HCT116 (cell line): ENCODE results near the gene ANGPTL4. TPM values are rescaled to one million over a fixed set of nuclear protein-coding genes. Genes with fewer than 3 reads are reported as not detected.

Experiments
- ATAC-seq: fragments of 200-7000 bp; cut with Tn5 transposase; 2 replicates; pipeline ENCODE4 v1.9.1; 2020; ENCODE audit warnings: mild to moderate bottlenecking, moderate library complexity
- BruUV-seq: library from RNA; stranded (reverse); fragments of 400-500 nt; replicated peaks from 2 replicates; lab custom pipeline; 2021; lab: Mats Ljungman, UMichigan
- CTCF ChIA-PET: fragments of 300-600 bp; sonication (Branson Sonifier 250); formaldehyde crosslinking; loops from one replicate; lab custom pipeline; 2021; ENCODE audit warnings: antibody characterized with exemption; lab: Charles Lee
- POLR2A ChIA-PET: fragments of 300-600, 350-600 bp; sonication (Branson Sonifier 250); formaldehyde crosslinking; loops from one replicate; lab custom pipeline; 2021; ENCODE audit warnings: antibody characterized with exemption; lab: Charles Lee
- RAD21 ChIA-PET, 2 experiments: fragments of 300-600 bp; sonication (Branson Sonifier 250); formaldehyde crosslinking; loops; one replicate each; lab custom pipeline; 2023; ENCODE audit warnings: low total read pairs in 2 of 2; ENCODE audit not compliant: uncharacterized antibody in 2 of 2, unreplicated experiment in 2 of 2, low non-redundant PET in 1 of 2; lab: Charles Lee
- DNase-seq: peaks from one replicate; pipeline ENCODE4 v3.0.0-alpha.2; 2010; ENCODE audit warnings: low read depth, low spot score
- H2AFZ ChIP-seq: fragments of 200-600 bp; shearing (Covaris generic), sonication (generic); 2 replicates; pipeline ENCODE4 v1.6.1; 2017; ENCODE audit warnings: low read depth, mixed run types, mixed read lengths, antibody characterized with exemption, low read length; ENCODE audit not compliant: poor library complexity, severe bottlenecking
- H3K27ac ChIP-seq: 2 replicates; pipeline ENCODE4 v1.5.1; 2012; ENCODE audit warnings: low read depth, low read length
- H3K27me3 ChIP-seq: fragments of 200-600 bp; sonication (generic); 2 replicates; pipeline ENCODE4 v1.6.1; 2016; ENCODE audit warnings: mixed run types, low read length, mixed read lengths; ENCODE audit not compliant: insufficient read depth
- H3K36me3 ChIP-seq, 2 experiments: fragments of 200-500 bp in 1 of 2; fragments of 200-600 bp in 1 of 2; sonication (Bioruptor generic) in 1 of 2; sonication (generic) in 1 of 2; 2 replicates each; pipeline versions ENCODE4 v1.5.1 to v1.6.1; 2014 to 2016; ENCODE audit warnings: low read length in 2 of 2, inconsistent platforms in 1 of 2, mixed read lengths in 1 of 2, mixed run types in 1 of 2; ENCODE audit not compliant: insufficient read depth in 2 of 2, control insufficient read depth in 1 of 2
- H3K4me1 ChIP-seq, 2 experiments: fragments of 200-600 bp in 1 of 2; sonication (generic) in 1 of 2; 2 replicates each; pipeline versions ENCODE4 v1.5.1 to v1.6.1; 2012 to 2017; ENCODE audit warnings: low read length in 2 of 2, inconsistent platforms in 1 of 2, mild to moderate bottlenecking in 1 of 2, mixed read lengths in 1 of 2, mixed run types in 1 of 2, moderate library complexity in 1 of 2; ENCODE audit not compliant: insufficient read depth in 2 of 2, control insufficient read depth in 1 of 2
- H3K4me2 ChIP-seq: fragments of 200-600 bp; sonication (generic); 2 replicates; pipeline ENCODE4 v1.6.1; 2017; ENCODE audit warnings: mixed run types, low read length, mixed read lengths
- H3K4me3 ChIP-seq, 2 experiments: fragments of 200-600 bp in 1 of 2; sonication (generic) in 1 of 2; replicated peaks in 1 of 2; 2 replicates each; pipeline ENCODE4 v1.5.1; 2011 to 2016; ENCODE audit warnings: low read length in 2 of 2, control low read depth in 1 of 2, low read depth in 1 of 2, mild to moderate bottlenecking in 1 of 2, mixed read lengths in 1 of 2, mixed run types in 1 of 2
- H3K79me2 ChIP-seq: fragments of 200-600 bp; sonication (generic); 2 replicates; pipeline ENCODE4 v1.6.1; 2017; ENCODE audit warnings: mild to moderate bottlenecking, mixed run types, low read length, moderate library complexity, mixed read lengths; ENCODE audit not compliant: insufficient read depth
- H3K9ac ChIP-seq: fragments of 200-600 bp; sonication (generic); 2 replicates; pipeline ENCODE4 v1.6.1; 2016; ENCODE audit warnings: low read length, mixed read lengths
- H3K9me2 ChIP-seq: fragments of 200-600 bp; sonication (generic), shearing (Covaris generic); 2 replicates; pipeline ENCODE4 v1.6.1; 2017; ENCODE audit warnings: mixed run types, mild to moderate bottlenecking, moderate library complexity; ENCODE audit not compliant: insufficient read depth
- H3K9me3 ChIP-seq, 2 experiments: fragments of 200-500 bp in 1 of 2; fragments of 200-600 bp in 1 of 2; sonication (Bioruptor generic) in 1 of 2; sonication (generic) in 1 of 2; 2 replicates each; pipeline ENCODE4 v1.6.1; 2014 to 2017; ENCODE audit warnings: low read length in 2 of 2, mixed read lengths in 2 of 2, inconsistent platforms in 1 of 2, low read depth in 1 of 2, mild to moderate bottlenecking in 1 of 2, mixed run types in 1 of 2, moderate library complexity in 1 of 2; ENCODE audit not compliant: control insufficient read depth in 1 of 2, insufficient read depth in 1 of 2
- H4K20me1 ChIP-seq: fragments of 200-600 bp; sonication (generic), shearing (Covaris generic); 2 replicates; pipeline ENCODE4 v1.6.1; 2017; ENCODE audit warnings: mixed run types, mild to moderate bottlenecking, moderate library complexity; ENCODE audit not compliant: insufficient read depth
- CBX3 ChIP-seq: IDR thresholded peaks from 2 replicates; pipeline ENCODE4 v1.6.1; 2012; ENCODE audit warnings: low read depth
- CEBPB ChIP-seq: IDR thresholded peaks from 2 replicates; pipeline ENCODE4 v1.6.1; 2012; ENCODE audit warnings: low read depth
- FOSL1 ChIP-seq: IDR thresholded peaks from 2 replicates; pipeline ENCODE4 v1.6.1; 2012; ENCODE audit warnings: low read depth
- JUND ChIP-seq: IDR thresholded peaks from 2 replicates; pipeline ENCODE4 v1.6.1; 2012
- POLR2AphosphoS5 ChIP-seq: IDR thresholded peaks from 2 replicates; pipeline ENCODE4 v1.6.1; 2011; ENCODE audit warnings: mild to moderate bottlenecking, low read depth, low read length, moderate library complexity
- SP1 ChIP-seq: IDR thresholded peaks from 2 replicates; pipeline ENCODE4 v1.6.1; 2012; ENCODE audit warnings: low read depth
- SRF ChIP-seq: IDR thresholded peaks from 2 replicates; pipeline ENCODE4 v1.6.1; 2012; ENCODE audit warnings: low read depth
- TCF7L2 ChIP-seq: IDR thresholded peaks from 2 replicates; pipeline ENCODE4 v1.7.0; 2011; ENCODE audit warnings: borderline replicate concordance, inconsistent platforms; ENCODE audit not compliant: insufficient read depth, insufficient read length; ENCODE audit errors: extremely low read depth
- YY1 ChIP-seq: IDR thresholded peaks from 2 replicates; pipeline ENCODE4 v1.6.1; 2011; ENCODE audit warnings: low read length, low read depth, moderate library complexity, mild to moderate bottlenecking; ENCODE audit not compliant: insufficient replicate concordance; ENCODE audit errors: extremely low read depth
- ZBTB33 ChIP-seq: IDR thresholded peaks from 2 replicates; pipeline ENCODE4 v1.6.1; 2011; ENCODE audit warnings: mild to moderate bottlenecking, low read length, moderate library complexity; ENCODE audit not compliant: insufficient replicate concordance; ENCODE audit errors: extremely low read depth
- ZFX ChIP-seq: fragments of 450-650 bp; IDR thresholded peaks from 2 replicates; pipeline ENCODE4 v1.6.1; 2017
- intact Hi-C: fragments of 100-400 bp; cut with micrococcal nuclease; formaldehyde crosslinking; loops from 2 replicates; pipeline ENCODE4 v1.10.0; 2022
- total RNA-seq: library from RNA; stranded (reverse); gene quantifications from one replicate; pipeline ENCODE4 v1.2.1, GENCODE V29; 2021; ENCODE audit not compliant: unreplicated experiment
- TF ChIP-seq, protein P1 (sequence below), 3 experiments: fragments of 200-600 bp in 1 of 3; sonication (generic) in 1 of 3; IDR thresholded peaks in 2 of 3; conservative IDR thresholded peaks in 1 of 3; 2 replicates each; pipeline ENCODE4 v1.5.1; 2012 to 2017; ENCODE audit warnings: low read depth in 2 of 3, low read length in 2 of 3, antibody characterized with exemption in 1 of 3, borderline replicate concordance in 1 of 3, control low read depth in 1 of 3, mild to moderate bottlenecking in 1 of 3, mixed read lengths in 1 of 3, mixed run types in 1 of 3, moderate library complexity in 1 of 3; ENCODE audit not compliant: insufficient read depth in 1 of 3

The ANGPTL4 gene
- total RNA-seq, 1 experiment from 2014 or later: 54.8 TPM

GRCh38 chr19:8389891-8390616 lies 26.1 kb downstream of the ANGPTL4 start, which contains the start of gene RAB11B:
RAB11B (plus strand) TSS chr19:8390360; CDS start chr19:8390417, 57 bp downstream.
- peak within 1 kb of the TSS; percentile 86 for H3K4me2 ChIP-seq
- ChIA-PET POLR2A (interaction anchor here (0.6 to 3.0 kb wide), 17 partner anchors 8 to 1193 kb away, joined by 3 to 20 read pairs (median 6); partner anchors contain the start of genes ANGPTL4, MARCHF2 and ZNF414), RAD21 (interaction anchor here in 1 of 2 experiments (0.6 kb wide), 2 partner anchors 160 to 821 kb away, joined by 3 to 4 read pairs; no protein-coding TSS in a partner anchor), CTCF (interaction anchor here (0.6 to 2.2 kb wide), 7 partner anchors 13 to 520 kb away, joined by 3 to 9 read pairs (median 5); partner anchors contain the start of gene MARCHF2)
- H3K36me3 ChIP-seq: no peaks in the 10 kb centered on the region
- H3K9ac ChIP-seq: peak within 1 kb of the TSS; percentile 100
- ATAC-seq: peak; percentile 93
- peak within 1 kb of the TSS; percentile 100 for H3K27ac ChIP-seq
- no peak for TF ChIP-seq CBX3
- TF ChIP-seq YY1: no peak
- peak; percentile 74; the same call in 1 of the 2 replicates for TF ChIP-seq ZFX
- no peak for TF ChIP-seq FOSL1
- TF ChIP-seq SRF: peak; percentile 100
- TF ChIP-seq TCF7L2: peak; percentile 59
- TF ChIP-seq ZBTB33: no peak
- TF ChIP-seq, protein P1, sequence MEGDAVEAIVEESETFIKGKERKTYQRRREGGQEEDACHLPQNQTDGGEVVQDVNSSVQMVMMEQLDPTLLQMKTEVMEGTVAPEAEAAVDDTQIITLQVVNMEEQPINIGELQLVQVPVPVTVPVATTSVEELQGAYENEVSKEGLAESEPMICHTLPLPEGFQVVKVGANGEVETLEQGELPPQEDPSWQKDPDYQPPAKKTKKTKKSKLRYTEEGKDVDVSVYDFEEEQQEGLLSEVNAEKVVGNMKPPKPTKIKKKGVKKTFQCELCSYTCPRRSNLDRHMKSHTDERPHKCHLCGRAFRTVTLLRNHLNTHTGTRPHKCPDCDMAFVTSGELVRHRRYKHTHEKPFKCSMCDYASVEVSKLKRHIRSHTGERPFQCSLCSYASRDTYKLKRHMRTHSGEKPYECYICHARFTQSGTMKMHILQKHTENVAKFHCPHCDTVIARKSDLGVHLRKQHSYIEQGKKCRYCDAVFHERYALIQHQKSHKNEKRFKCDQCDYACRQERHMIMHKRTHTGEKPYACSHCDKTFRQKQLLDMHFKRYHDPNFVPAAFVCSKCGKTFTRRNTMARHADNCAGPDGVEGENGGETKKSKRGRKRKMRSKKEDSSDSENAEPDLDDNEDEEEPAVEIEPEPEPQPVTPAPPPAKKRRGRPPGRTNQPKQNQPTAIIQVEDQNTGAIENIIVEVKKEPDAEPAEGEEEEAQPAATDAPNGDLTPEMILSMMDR (IDR thresholded peaks at IDR 0.05 in 2 of 3, conservative IDR thresholded peaks at IDR 0.05 in 1 of 3; ENCODE audit: borderline replicate concordance in 1 of 3, insufficient read depth in 1 of 3, low read depth in 2 of 3, low read length in 2 of 3): no peak
- no peak for TF ChIP-seq CEBPB
- no peak for TF ChIP-seq JUND
- TF ChIP-seq POLR2AphosphoS5: peak; percentile 80
- TF ChIP-seq SP1: peak; percentile 100
- no peaks in the 10 kb centered on the region; the same call in 1 of the 2 replicates for H4K20me1 ChIP-seq
- peak within 1 kb of the TSS; percentile 62 to 95 for H3K4me3 ChIP-seq
- H3K4me1 ChIP-seq: peaks cover 6 to 25% of the 10 kb centered on the region in 2 experiments; a peak in 3 of 4 replicates
- no peak within 1 kb of the TSS for H2AFZ ChIP-seq
- no TSS peak for BruUV-seq
- intact Hi-C loops: loop anchor here (1.0 kb wide), 1 partner anchor 28 kb away; no protein-coding TSS in a partner anchor
- no peaks in the 10 kb centered on the region for H3K27me3 ChIP-seq
- DNase-seq: peak; percentile 100
- no peaks in the 10 kb centered on the region; a peak in 1 of 4 replicates for H3K9me3 ChIP-seq
- H3K9me2 ChIP-seq: no peaks in the 10 kb centered on the region
- peaks cover 38% of the 10 kb centered on the region for H3K79me2 ChIP-seq
